H9 (cell line): ENCODE measurements around the gene MRTFA. TPM values are rescaled to one million over a fixed set of nuclear protein-coding genes. Genes with fewer than 3 reads are reported as not detected.

Experiments
- DNase-seq: peaks from one replicate; pipeline ENCODE4 v3.0.0-alpha.2; 2017
- H2AFZ ChIP-seq: one replicate; pipeline ENCODE4 v1.6.1; 2013; ENCODE audit warnings: mild to moderate bottlenecking, low read length, control low read depth, moderate library complexity
- H2AK5ac ChIP-seq: 2 replicates; pipeline ENCODE4 v1.6.1; 2013; ENCODE audit warnings: low read length, control low read depth, mixed read lengths; ENCODE audit not compliant: insufficient read length
- H2BK120ac ChIP-seq: one replicate; pipeline ENCODE4 v1.6.1; 2013; ENCODE audit warnings: low read depth, mild to moderate bottlenecking, low read length, control low read depth, inconsistent platforms; ENCODE audit not compliant: poor library complexity, severe bottlenecking
- H2BK12ac ChIP-seq: 2 replicates; pipeline ENCODE4 v1.6.1; 2013; ENCODE audit warnings: low read length, control low read depth, mixed read lengths, low read depth; ENCODE audit not compliant: insufficient read length
- H2BK15ac ChIP-seq: 2 replicates; pipeline ENCODE4 v1.6.1; 2013; ENCODE audit warnings: low read depth, low read length, control low read depth
- H2BK20ac ChIP-seq: one replicate; pipeline ENCODE4 v1.6.1; 2013; ENCODE audit warnings: low read depth, mild to moderate bottlenecking, low read length, control low read depth, inconsistent platforms; ENCODE audit not compliant: poor library complexity, severe bottlenecking
- H2BK5ac ChIP-seq: 2 replicates; pipeline ENCODE4 v1.6.1; 2013; ENCODE audit warnings: low read length, control low read depth, mixed read lengths; ENCODE audit not compliant: insufficient read length
- H3K14ac ChIP-seq: 2 replicates; pipeline ENCODE4 v1.6.1; 2013; ENCODE audit warnings: low read length, control low read depth; ENCODE audit not compliant: insufficient read depth
- H3K18ac ChIP-seq: 2 replicates; pipeline ENCODE4 v1.6.1; 2013; ENCODE audit warnings: low read depth, mild to moderate bottlenecking, mixed read lengths, low read length, control low read depth; ENCODE audit not compliant: insufficient read length
- H3K23ac ChIP-seq: 2 replicates; pipeline ENCODE4 v1.6.1; 2013; ENCODE audit warnings: low read length, control low read depth, mixed read lengths, low read depth; ENCODE audit not compliant: insufficient read length
- H3K23me2 ChIP-seq: 2 replicates; pipeline ENCODE4 v1.6.1; 2013; ENCODE audit warnings: low read depth, mild to moderate bottlenecking, mixed read lengths, low read length, control low read depth; ENCODE audit not compliant: insufficient read length, poor library complexity, severe bottlenecking
- H3K27ac ChIP-seq: 2 replicates; pipeline ENCODE4 v1.5.1; 2013; ENCODE audit warnings: low read length, control low read depth, mixed read lengths, low read depth; ENCODE audit not compliant: insufficient read length
- H3K27me3 ChIP-seq: 2 replicates; pipeline ENCODE4 v1.6.1; 2013; ENCODE audit warnings: low read length, control low read depth, inconsistent platforms; ENCODE audit not compliant: insufficient read depth
- H3K4ac ChIP-seq: 2 replicates; pipeline ENCODE4 v1.6.1; 2013; ENCODE audit warnings: low read depth, mild to moderate bottlenecking, control low read depth, inconsistent platforms, low read length, moderate library complexity
- H3K4me1 ChIP-seq: 2 replicates; pipeline ENCODE4 v1.6.1; 2013; ENCODE audit warnings: low read length, control low read depth, inconsistent platforms; ENCODE audit not compliant: insufficient read depth
- H3K4me2 ChIP-seq: 2 replicates; pipeline ENCODE4 v1.6.1; 2013; ENCODE audit warnings: low read length, control low read depth, mixed read lengths; ENCODE audit not compliant: insufficient read length, insufficient read depth
- H3K56ac ChIP-seq: 2 replicates; pipeline ENCODE4 v1.6.1; 2013; ENCODE audit warnings: low read depth, mild to moderate bottlenecking, mixed read lengths, low read length, control low read depth; ENCODE audit not compliant: insufficient read length
- H3K79me1 ChIP-seq: 2 replicates; pipeline ENCODE4 v1.6.1; 2013; ENCODE audit warnings: low read depth, mild to moderate bottlenecking, moderate library complexity, low read length, control low read depth, inconsistent platforms; ENCODE audit not compliant: insufficient read depth, poor library complexity, severe bottlenecking
- H3K79me2 ChIP-seq: 2 replicates; pipeline ENCODE4 v1.6.1; 2013; ENCODE audit warnings: low read length, control low read depth, inconsistent platforms; ENCODE audit not compliant: insufficient read depth
- H3K9ac ChIP-seq: 2 replicates; pipeline ENCODE4 v1.6.1; 2013; ENCODE audit warnings: low read length, control low read depth, mixed read lengths; ENCODE audit not compliant: insufficient read length; ENCODE audit errors: extremely low read depth
- H3K9me3 ChIP-seq: one replicate; pipeline ENCODE4 v1.6.1; 2013; ENCODE audit warnings: low read depth, low read length, inconsistent platforms; ENCODE audit not compliant: control insufficient read depth
- H3T11ph ChIP-seq: one replicate; pipeline ENCODE4 v1.6.1; 2013; ENCODE audit warnings: mild to moderate bottlenecking, low read length, control low read depth, inconsistent platforms
- H4K20me1 ChIP-seq: one replicate; pipeline ENCODE4 v1.6.1; 2013; ENCODE audit not compliant: control insufficient read depth, insufficient read length, insufficient read depth
- H4K5ac ChIP-seq: 2 replicates; pipeline ENCODE4 v1.6.1; 2013; ENCODE audit warnings: low read depth, mild to moderate bottlenecking, mixed read lengths, low read length, control low read depth; ENCODE audit not compliant: insufficient read length
- H4K8ac ChIP-seq: replicated peaks from 2 replicates; pipeline ENCODE4 v1.6.1; 2013; ENCODE audit warnings: low read length, control low read depth, mixed read lengths, low read depth; ENCODE audit not compliant: insufficient read length
- H4K91ac ChIP-seq: 2 replicates; pipeline ENCODE4 v1.6.1; 2013; ENCODE audit warnings: low read depth, mild to moderate bottlenecking, moderate library complexity, mixed read lengths, low read length, control low read depth; ENCODE audit not compliant: insufficient read length
- H3K27ac Mint-ChIP-seq, 3 experiments: 2 replicates in 2 of 3; 3 replicates in 1 of 3; pipeline ENCODE4 v1.8.0; 2020 to 2021; ENCODE audit warnings: mixed read lengths in 3 of 3, mild to moderate bottlenecking in 1 of 3, moderate library complexity in 1 of 3
- H3K27me3 Mint-ChIP-seq: 2 replicates; pipeline ENCODE4 v1.8.0; 2021; ENCODE audit warnings: low read depth, mild to moderate bottlenecking, moderate library complexity, mixed read lengths
- H3K36me3 Mint-ChIP-seq, 3 experiments: 2 replicates in 2 of 3; 3 replicates in 1 of 3; pipeline ENCODE4 v1.8.0; 2020 to 2021; ENCODE audit warnings: low read depth in 3 of 3, mixed read lengths in 3 of 3; ENCODE audit not compliant: insufficient read depth in 1 of 3
- H3K4me1 Mint-ChIP-seq, 2 experiments: 2 replicates each; pipeline ENCODE4 v1.8.0; 2020; ENCODE audit warnings: mixed read lengths in 2 of 2
- H3K4me3 Mint-ChIP-seq, 2 experiments: 2 replicates in 1 of 2; 3 replicates in 1 of 2; pipeline ENCODE4 v1.8.0; 2020 to 2021; ENCODE audit warnings: mild to moderate bottlenecking in 2 of 2, mixed read lengths in 2 of 2, moderate library complexity in 1 of 2
- H3K9me3 Mint-ChIP-seq, 2 experiments: 2 replicates in 1 of 2; 3 replicates in 1 of 2; pipeline ENCODE4 v1.8.0; 2020; ENCODE audit warnings: mild to moderate bottlenecking in 2 of 2, mixed read lengths in 2 of 2, moderate library complexity in 1 of 2
- WGBS: extraction: QIAGEN DNeasy Blood & Tissue Kit; methylation state at CpG from one replicate; pipeline ENCODE4 v1.1.7; 2013; ENCODE audit warnings: missing lambda C conversion rate, low lambda C conversion rate, mixed read lengths; ENCODE audit not compliant: insufficient read length; ENCODE audit errors: extremely low coverage; 5-methylcytosine and 5-hydroxymethylcytosine counted together
- total RNA-seq: library from RNA; stranded (reverse); gene quantifications from 2 replicates; pipeline ENCODE4 v1.2.1, GENCODE V29; 2021
- TF ChIP-seq, protein P1 (sequence below): fragments of 200-600 bp; sonication (generic); conservative IDR thresholded peaks from 3 replicates; pipeline ENCODE4 v1.8.0; 2021; ENCODE audit warnings: antibody characterized with exemption, mild to moderate bottlenecking

MRTFA gene
- total RNA-seq, 1 experiment from 2014 or later, result 38.1 TPM

DNA sequence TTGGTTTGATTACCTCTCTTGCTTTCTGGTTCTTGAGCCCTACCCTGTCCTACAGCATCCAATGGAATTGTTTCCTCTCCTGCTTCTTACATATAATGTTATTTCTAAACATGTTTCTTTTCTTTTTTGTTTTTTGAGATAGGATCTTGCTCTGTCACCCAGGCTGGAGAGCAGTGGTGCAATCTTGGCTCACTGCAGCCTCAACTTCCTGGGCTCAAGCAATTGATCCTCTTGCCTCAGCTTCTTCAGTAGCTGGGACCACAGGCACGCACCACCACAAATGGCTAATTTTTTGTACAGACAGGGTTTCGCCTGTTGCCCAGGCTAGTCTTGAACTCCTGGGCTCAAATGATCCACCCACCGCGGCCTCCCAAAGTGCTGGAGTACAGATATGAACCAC is 160.2 kb downstream of the MRTFA start:
- Histone ChIP-seq H2BK120ac (no peak overlapping the region), H3T11ph (no peak overlapping the region), H3K18ac (no peak overlapping the region), H4K91ac (no peak overlapping the region), H3K79me2 (peaks cover 2% of the 10 kb centered on the region; the same call in 1 of the 2 replicates), H3K56ac (no peak overlapping the region), H4K5ac (no peak overlapping the region), H2BK15ac (no peak overlapping the region), H3K4me1 (peaks cover 4% of the 10 kb centered on the region; the same call in 1 of the 2 replicates), H2AK5ac (no peak overlapping the region), H2BK20ac (no peak overlapping the region), H3K27ac (no peak overlapping the region), H3K23ac (no peak overlapping the region), H3K4ac (no peak overlapping the region), H3K27me3 (no peaks in the 10 kb centered on the region), H4K8ac (no peak overlapping the region), H4K20me1 (no peaks in the 10 kb centered on the region), H3K23me2 (no peaks in the 10 kb centered on the region), H3K14ac (no peak overlapping the region), H3K79me1 (no peaks in the 10 kb centered on the region), H2BK12ac (no peak overlapping the region), H3K9ac (no peak overlapping the region), H2AFZ (no peak overlapping the region), H3K9me3 (no peaks in the 10 kb centered on the region), H3K4me2 (no peak overlapping the region), H2BK5ac (no peak overlapping the region)
- TF ChIP-seq, protein P1, sequence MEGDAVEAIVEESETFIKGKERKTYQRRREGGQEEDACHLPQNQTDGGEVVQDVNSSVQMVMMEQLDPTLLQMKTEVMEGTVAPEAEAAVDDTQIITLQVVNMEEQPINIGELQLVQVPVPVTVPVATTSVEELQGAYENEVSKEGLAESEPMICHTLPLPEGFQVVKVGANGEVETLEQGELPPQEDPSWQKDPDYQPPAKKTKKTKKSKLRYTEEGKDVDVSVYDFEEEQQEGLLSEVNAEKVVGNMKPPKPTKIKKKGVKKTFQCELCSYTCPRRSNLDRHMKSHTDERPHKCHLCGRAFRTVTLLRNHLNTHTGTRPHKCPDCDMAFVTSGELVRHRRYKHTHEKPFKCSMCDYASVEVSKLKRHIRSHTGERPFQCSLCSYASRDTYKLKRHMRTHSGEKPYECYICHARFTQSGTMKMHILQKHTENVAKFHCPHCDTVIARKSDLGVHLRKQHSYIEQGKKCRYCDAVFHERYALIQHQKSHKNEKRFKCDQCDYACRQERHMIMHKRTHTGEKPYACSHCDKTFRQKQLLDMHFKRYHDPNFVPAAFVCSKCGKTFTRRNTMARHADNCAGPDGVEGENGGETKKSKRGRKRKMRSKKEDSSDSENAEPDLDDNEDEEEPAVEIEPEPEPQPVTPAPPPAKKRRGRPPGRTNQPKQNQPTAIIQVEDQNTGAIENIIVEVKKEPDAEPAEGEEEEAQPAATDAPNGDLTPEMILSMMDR, result no peak
- no peaks in the 10 kb centered on the region for H3K9me3 Mint-ChIP-seq
- H3K4me3 Mint-ChIP-seq, result no peak overlapping the region
- peaks cover 32 to 36% of the 10 kb centered on the region in 2 experiments for H3K4me1 Mint-ChIP-seq
- peak overlapping the region in 1 of 3 experiments; percentile 77; a peak in 3 of 7 replicates for H3K27ac Mint-ChIP-seq
- no CpG with 5 or more reads among the region's 4 CpGs for WGBS
- peaks cover 0 to 4% (median 0%) of the 10 kb centered on the region in 3 experiments; a peak in 1 of 7 replicates for H3K36me3 Mint-ChIP-seq
- H3K27me3 Mint-ChIP-seq, result no peaks in the 10 kb centered on the region
- no peak for DNase-seq
